ENCODE data around the gene HDDC3.

The HDDC3 gene

GRCh38 chr15:90946538-90946937 lies 14.2 kb upstream of the HDDC3 start:
- TF ChIP-seq CTCF (conservative IDR thresholded peaks at IDR 0.05) (no peak), ZFX (IDR thresholded peaks at IDR 0.05) (no peak)

GRCh38 chr15:90945091-90945490 lies 12.7 kb upstream of the HDDC3 start:
- no peak for TF ChIP-seq CTCF (conservative IDR thresholded peaks at IDR 0.05)
- TF ChIP-seq ZFX (IDR thresholded peaks at IDR 0.05), result no peak
- H3K27ac ChIP-seq, result no peak overlapping the region

More at GRCh38 chr15:90946538-90946937, 14.2 kb upstream of the HDDC3 start:
- no peak overlapping the region for H3K27ac ChIP-seq

GRCh38 chr15:90942354-90943120 lies 10.2 kb upstream of the HDDC3 start:
- TF ChIP-seq CTCF (conservative IDR thresholded peaks at IDR 0.05) (no peak), ZFX (IDR thresholded peaks at IDR 0.05) (no peak)
- no peak overlapping the region for H3K27ac ChIP-seq

- no peak overlapping the region for H3K27ac ChIP-seq
- TF ChIP-seq CTCF (conservative IDR thresholded peaks at IDR 0.05), result no peak
- TF ChIP-seq ZFX (IDR thresholded peaks at IDR 0.05), result no peak
These were observed 8.7 kb upstream of the HDDC3 start for GRCh38 chr15:90941038-90941437.

GRCh38 chr15:90939756-90940155 lies 7.4 kb upstream of the HDDC3 start:
- TF ChIP-seq ZFX (IDR thresholded peaks at IDR 0.05), result no peak
- TF ChIP-seq CTCF (conservative IDR thresholded peaks at IDR 0.05), result no peak
- H3K27ac ChIP-seq, result no peak overlapping the region

- H3K27ac ChIP-seq, result no peak overlapping the region
- no peak for TF ChIP-seq CTCF (conservative IDR thresholded peaks at IDR 0.05)
- TF ChIP-seq ZFX (IDR thresholded peaks at IDR 0.05), result no peak
These were observed 5.9 kb upstream of the HDDC3 start for GRCh38 chr15:90938261-90938660.

- no peak overlapping the region for H3K27ac ChIP-seq
- TF ChIP-seq ZFX (IDR thresholded peaks at IDR 0.05), result no peak
- no peak for TF ChIP-seq CTCF (conservative IDR thresholded peaks at IDR 0.05)
These were observed 4.5 kb upstream of the HDDC3 start for GRCh38 chr15:90936823-90937222.
